ENCODE data around the gene GPR32. TPM values are rescaled to one million over a fixed set of nuclear protein-coding genes. Genes with fewer than 3 reads are reported as not detected.
"Not testable (repeated sequence)": the region's sequence is repeated elsewhere in the genome, so short reads cannot be mapped to it uniquely, and the experiment has no call there.

GPR32 gene
- total RNA-seq, 1 experiment from 2014 or later, result not detected

- DNase-seq (ENCODE audit: low spot score), result no peak
Measured at GRCh38 chr19:50780753-50781435, 10.6 kb downstream of the GPR32 start.

GRCh38 chr19:50783848-50784152, 13.5 kb downstream of the GPR32 start:
- not testable (repeated sequence) for DNase-seq (ENCODE audit: low spot score)

GRCh38 chr19:50784710-50785109, 14.4 kb downstream of the GPR32 start:
- no peak for DNase-seq (ENCODE audit: low spot score)

- DNase-seq (ENCODE audit: low spot score), result no peak
Measured at GRCh38 chr19:50785329-50785728, 15.1 kb downstream of the GPR32 start.

DNA sequence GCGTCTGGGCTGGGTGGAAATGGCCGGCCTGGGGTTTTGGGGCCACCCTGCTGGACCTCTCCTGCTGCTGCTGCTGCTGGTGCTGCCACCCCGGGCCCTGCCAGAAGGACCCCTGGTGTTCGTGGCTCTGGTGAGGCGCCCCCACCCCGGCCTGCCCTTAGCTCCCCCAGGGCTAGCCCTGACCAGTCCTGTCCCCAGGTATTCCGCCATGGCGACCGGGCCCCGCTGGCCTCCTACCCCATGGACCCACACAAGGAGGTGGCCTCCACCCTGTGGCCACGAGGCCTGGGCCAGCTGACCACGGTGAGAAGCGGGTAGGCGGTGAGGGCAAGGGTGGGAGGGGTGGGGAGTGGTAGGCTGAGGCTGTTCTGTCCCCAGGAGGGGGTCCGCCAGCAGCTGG, 20.1 kb downstream of the GPR32 start, which contains the start of gene ACP4:
ACP4 (plus strand) TSS at position 20 of the 400 bp plus-strand sequence; CDS start at position 20, 0 bp downstream.
- DNase-seq (ENCODE audit: low spot score), result no peak

GRCh38 chr19:50790922-50791467, 20.7 kb downstream of the GPR32 start:
- no peak for DNase-seq (ENCODE audit: low spot score)

GRCh38 chr19:50791594-50792271, 21.5 kb downstream of the GPR32 start:
- DNase-seq (ENCODE audit: low spot score), result no peak

GRCh38 chr19:50792272-50793250, 22.3 kb downstream of the GPR32 start:
- DNase-seq (ENCODE audit: low spot score), result no peak

DNA sequence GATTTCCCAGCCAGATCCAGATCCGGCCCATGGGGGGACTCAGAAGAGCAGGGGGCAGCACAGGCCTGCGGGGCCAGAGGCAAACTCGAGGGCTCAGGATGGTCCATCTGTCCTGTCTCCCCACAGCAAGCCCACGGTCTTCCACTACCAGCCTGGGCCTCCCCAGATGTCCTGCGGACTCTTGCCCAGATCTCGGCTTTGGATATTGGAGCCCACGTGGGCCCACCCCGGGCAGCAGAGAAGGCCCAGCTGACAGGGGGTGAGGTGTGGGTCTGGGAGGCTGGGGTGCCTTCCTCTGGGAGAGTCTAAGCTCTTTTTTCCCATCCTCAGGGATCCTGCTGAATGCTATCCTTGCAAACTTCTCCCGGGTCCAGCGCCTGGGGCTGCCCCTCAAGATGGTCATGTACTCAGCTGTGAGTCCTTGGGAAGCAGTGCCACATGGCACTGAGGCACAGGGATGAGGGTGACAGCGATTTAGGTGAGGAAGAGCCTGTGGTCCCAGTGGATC, 23.3 kb downstream of the GPR32 start:
- DNase-seq (ENCODE audit: low spot score), result no peak

GRCh38 chr19:50794074-50794875, 24.0 kb downstream of the GPR32 start:
- peak; percentile 88 for DNase-seq (ENCODE audit: low spot score)

GRCh38 chr19:50794876-50795663, 24.8 kb downstream of the GPR32 start:
- peak; percentile 74 for DNase-seq (ENCODE audit: low spot score)

- DNase-seq (ENCODE audit: low spot score), result no peak
Measured at GRCh38 chr19:50795664-50796073, 25.4 kb downstream of the GPR32 start.

DNA sequence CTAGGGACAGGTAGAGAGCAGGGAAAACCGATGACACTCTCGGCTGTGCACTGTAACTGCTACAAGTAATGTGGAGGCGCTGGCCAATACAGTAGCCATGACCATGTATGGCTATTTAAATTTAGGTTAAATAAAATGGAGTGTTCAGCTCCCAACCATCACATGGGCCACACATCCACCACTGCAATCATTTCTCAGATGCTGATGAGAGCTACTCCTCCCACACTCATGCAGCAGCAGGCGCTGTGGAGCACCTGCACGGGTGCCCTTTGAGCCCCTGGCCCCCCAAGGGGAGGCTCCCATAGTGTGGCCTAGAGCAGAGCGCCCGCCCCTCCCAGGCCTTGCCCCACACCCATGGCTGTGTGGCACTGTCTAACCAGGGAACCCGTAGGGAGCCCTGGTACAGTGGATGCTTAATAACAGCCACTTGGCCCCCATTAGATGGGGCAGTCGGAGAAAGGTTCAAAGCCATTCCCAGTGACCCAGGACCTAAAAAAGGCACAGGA, 25.9 kb downstream of the GPR32 start:
- peak; percentile 56 for DNase-seq (ENCODE audit: low spot score)

DNA sequence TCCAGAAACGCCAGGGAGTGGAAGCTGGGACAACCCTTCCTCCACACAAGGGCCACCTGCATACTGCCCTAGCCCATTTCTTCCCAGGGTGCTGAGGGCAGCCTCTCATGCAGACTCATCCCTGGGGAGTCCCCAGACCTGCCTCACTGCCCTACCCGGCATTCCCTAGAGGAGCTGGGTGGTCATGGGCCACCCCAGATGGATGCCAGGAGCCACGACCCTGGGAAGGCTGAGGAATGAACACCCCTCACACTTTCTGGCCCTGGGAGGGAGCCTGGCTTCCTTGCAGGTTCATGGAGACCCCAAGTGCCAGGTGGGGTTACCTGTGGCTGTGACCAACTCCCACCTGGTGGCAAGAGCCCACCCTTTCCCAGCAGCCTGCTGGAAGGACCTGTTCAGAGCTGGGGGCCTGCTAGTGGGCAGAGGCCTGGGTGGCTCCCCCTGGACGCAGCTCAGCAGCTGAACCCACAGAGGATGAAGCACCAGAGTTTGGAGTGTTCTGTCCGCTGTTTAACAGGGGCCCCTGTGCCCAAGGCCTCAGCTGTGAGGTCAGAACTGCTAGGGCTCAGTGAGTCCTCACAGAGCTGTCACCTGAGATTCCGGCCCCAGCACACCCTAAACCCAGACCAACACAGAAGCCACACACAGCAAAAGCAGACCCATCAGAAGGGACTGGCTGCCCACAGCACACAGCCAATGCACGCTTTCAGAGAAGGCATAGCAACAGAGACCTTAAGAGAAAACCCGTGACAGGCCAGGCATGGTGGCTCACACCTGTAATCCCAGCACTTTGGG, 26.6 kb downstream of the GPR32 start:
- no peak for DNase-seq (ENCODE audit: low spot score)

GRCh38 chr19:50797429-50797780, 27.1 kb downstream of the GPR32 start:
- DNase-seq (ENCODE audit: low spot score), result no peak

DNA sequence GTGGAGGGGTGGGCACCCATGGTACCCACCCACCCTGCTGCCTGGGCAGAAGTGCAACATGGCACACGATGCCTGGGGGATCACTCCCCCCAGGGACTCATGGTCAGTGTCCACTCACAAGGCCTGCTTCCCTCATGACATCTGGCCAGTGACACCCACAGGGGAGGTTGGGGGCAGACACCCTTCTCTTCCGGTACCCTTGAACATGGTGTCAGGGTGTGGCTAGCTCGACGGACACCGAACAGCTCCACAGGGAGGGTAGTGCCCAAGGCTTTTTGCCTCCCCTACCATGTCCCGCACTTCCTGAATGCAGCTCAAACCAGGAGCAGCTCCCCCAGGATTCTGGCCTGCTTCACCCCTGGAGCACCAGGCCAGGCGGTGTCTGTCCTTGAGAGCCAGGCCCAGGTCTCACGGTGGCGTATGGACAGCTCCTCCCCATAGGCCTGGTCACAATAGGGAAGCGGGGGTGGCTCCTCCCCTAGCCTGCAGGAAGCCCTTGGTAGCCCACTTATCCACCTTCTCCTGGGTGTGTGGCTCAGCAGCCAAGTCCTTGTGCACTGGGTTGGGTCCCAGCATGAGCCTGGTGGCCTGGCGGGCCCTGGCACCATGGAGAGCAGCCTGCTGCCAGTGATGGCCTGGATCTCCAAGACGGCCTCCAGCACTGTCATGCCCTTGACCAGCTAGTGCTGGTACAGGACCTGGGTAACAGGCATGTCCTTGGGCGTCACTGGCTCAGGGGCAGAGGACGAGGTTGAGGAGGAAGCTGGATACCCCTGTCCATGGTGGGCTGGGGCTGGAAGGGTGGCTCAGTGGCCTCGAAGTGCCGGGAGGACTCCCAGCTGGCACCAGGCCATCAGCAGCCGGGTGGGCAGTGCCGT, 27.8 kb downstream of the GPR32 start:
- no peak for DNase-seq (ENCODE audit: low spot score)

DNA sequence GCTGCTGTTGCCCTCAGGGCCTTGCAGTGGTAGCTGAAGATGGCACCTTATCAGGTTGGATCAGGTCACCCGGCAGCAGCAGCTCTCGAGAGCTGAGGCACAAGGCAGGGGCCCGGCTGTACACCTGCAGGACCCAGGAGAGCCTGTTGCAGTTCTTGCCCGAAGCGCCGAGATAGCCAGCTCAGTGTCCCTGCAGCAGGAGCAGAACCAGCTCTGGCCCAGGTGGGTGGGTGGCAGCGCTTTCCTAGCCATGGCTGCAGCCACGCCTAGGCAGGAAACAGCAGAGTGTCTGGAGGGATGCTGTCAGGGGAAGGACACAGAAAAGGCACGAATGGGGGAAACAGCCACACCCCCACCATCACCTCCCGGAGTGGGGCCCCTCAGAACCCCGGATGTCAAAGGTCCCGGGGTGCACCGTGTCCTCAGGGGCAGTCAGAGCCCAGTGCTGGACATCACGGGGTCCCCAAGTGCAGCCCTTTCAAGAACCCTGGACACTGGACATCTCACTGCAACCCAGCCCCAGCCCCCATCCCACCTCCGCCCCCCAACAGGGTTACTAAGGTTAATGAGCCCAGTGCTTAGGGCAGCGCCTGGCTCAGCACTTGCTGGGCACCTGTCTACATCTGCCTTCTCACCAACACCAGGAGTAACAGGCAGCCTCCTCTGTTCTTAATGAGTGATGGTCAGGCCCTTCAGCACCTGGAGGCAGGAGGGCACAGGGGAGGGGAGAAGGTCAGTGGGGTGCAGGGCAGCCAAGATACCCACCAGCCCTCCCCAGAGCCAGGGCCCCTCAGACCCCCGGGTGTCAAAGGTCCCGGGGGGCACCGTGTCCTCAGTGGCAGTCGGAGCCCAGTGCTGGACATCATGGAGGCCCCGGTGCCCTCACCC, 28.6 kb downstream of the GPR32 start:
- DNase-seq (ENCODE audit: low spot score), result no peak

Measured in HT-29 (cell line).